DOHH2 (cell line): ENCODE results near the gene PRADC1.

Source experiments
- H3F3A ChIP-seq: fragments of 200-600 bp; sonication (generic), shearing (Covaris generic); 2 replicates; pipeline ENCODE4 v1.6.0; 2016; ENCODE audit warnings: antibody characterized with exemption, mild to moderate bottlenecking; ENCODE audit not compliant: control insufficient read depth, insufficient read depth
- H3K27ac ChIP-seq: fragments of 200-600 bp; sonication (generic); 2 replicates; pipeline ENCODE4 v1.5.1; 2014; ENCODE audit warnings: low read depth, mild to moderate bottlenecking, low read length, moderate library complexity
- H3K27me3 ChIP-seq: fragments of 200-600 bp; sonication (generic); 2 replicates; pipeline ENCODE4 v1.6.1; 2014; ENCODE audit warnings: mild to moderate bottlenecking, low read length, mixed read lengths; ENCODE audit not compliant: control insufficient read depth
- H3K36me3 ChIP-seq: fragments of 200-600 bp; sonication (generic); 2 replicates; pipeline ENCODE4 v1.6.1; 2014; ENCODE audit warnings: mild to moderate bottlenecking, low read length, moderate library complexity, mixed read lengths; ENCODE audit not compliant: control insufficient read depth
- H3K4me1 ChIP-seq: fragments of 200-600 bp; sonication (generic); 2 replicates; pipeline ENCODE4 v1.6.1; 2014; ENCODE audit warnings: mild to moderate bottlenecking, low read length, mixed read lengths; ENCODE audit not compliant: control insufficient read depth
- H3K4me2 ChIP-seq: fragments of 200-600 bp; sonication (generic); 2 replicates; pipeline ENCODE4 v1.6.0; 2014; ENCODE audit warnings: mild to moderate bottlenecking, low read length, moderate library complexity
- H3K4me3 ChIP-seq: fragments of 200-600 bp; sonication (generic); 2 replicates; pipeline ENCODE4 v1.5.1; 2014; ENCODE audit warnings: mild to moderate bottlenecking, low read length, mixed read lengths
- H3K79me2 ChIP-seq: fragments of 200-600 bp; sonication (generic); 2 replicates; pipeline ENCODE4 v1.6.1; 2014; ENCODE audit warnings: mild to moderate bottlenecking, low read length, mixed read lengths; ENCODE audit not compliant: control insufficient read depth
- H3K9me2 ChIP-seq: fragments of 200-600 bp; sonication (generic); replicated peaks from 2 replicates; pipeline ENCODE4 v1.6.1; 2014; ENCODE audit warnings: mild to moderate bottlenecking, low read length, mixed read lengths; ENCODE audit not compliant: control insufficient read depth
- H3K9me3 ChIP-seq: fragments of 200-600 bp; sonication (generic); 2 replicates; pipeline ENCODE4 v1.6.1; 2014; ENCODE audit warnings: antibody characterized with exemption, low read length, mixed read lengths; ENCODE audit not compliant: control insufficient read depth, insufficient read depth
- H4K20me1 ChIP-seq: fragments of 200-600 bp; sonication (generic); 2 replicates; pipeline ENCODE4 v1.6.0; 2014; ENCODE audit warnings: low read depth, mild to moderate bottlenecking, antibody characterized with exemption, low read length, moderate library complexity; ENCODE audit not compliant: control insufficient read depth, insufficient read depth
- EZH2phosphoT487 ChIP-seq: fragments of 200-600 bp; sonication (generic); IDR thresholded peaks from 2 replicates; pipeline ENCODE4 v1.6.1; 2017; ENCODE audit warnings: borderline replicate concordance, mild to moderate bottlenecking, antibody characterized with exemption, low read length, moderate library complexity, mixed read lengths
- TF ChIP-seq, protein P1 (sequence below): fragments of 200-600 bp; sonication (generic); IDR thresholded peaks from one replicate; pipeline ENCODE4 v1.5.1; 2014; ENCODE audit warnings: antibody characterized with exemption, mild to moderate bottlenecking, low read depth, low read length; ENCODE audit not compliant: poor library complexity, severe bottlenecking

PRADC1 gene

GRCh38 chr2:73258913-73259215 is 25.8 kb upstream of the PRADC1 start:
- no peak overlapping the region for H3K4me2 ChIP-seq
- H3K4me1 ChIP-seq, result peaks cover 14% of the 10 kb centered on the region
- H3F3A ChIP-seq, result peaks cover 9% of the 10 kb centered on the region
- TF ChIP-seq, protein P1, sequence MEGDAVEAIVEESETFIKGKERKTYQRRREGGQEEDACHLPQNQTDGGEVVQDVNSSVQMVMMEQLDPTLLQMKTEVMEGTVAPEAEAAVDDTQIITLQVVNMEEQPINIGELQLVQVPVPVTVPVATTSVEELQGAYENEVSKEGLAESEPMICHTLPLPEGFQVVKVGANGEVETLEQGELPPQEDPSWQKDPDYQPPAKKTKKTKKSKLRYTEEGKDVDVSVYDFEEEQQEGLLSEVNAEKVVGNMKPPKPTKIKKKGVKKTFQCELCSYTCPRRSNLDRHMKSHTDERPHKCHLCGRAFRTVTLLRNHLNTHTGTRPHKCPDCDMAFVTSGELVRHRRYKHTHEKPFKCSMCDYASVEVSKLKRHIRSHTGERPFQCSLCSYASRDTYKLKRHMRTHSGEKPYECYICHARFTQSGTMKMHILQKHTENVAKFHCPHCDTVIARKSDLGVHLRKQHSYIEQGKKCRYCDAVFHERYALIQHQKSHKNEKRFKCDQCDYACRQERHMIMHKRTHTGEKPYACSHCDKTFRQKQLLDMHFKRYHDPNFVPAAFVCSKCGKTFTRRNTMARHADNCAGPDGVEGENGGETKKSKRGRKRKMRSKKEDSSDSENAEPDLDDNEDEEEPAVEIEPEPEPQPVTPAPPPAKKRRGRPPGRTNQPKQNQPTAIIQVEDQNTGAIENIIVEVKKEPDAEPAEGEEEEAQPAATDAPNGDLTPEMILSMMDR, result no peak
- TF ChIP-seq EZH2phosphoT487, result no peak
- H3K9me3 ChIP-seq, result no peaks in the 10 kb centered on the region
- no peaks in the 10 kb centered on the region for H3K27me3 ChIP-seq
- no peak overlapping the region for H3K4me3 ChIP-seq
- no peaks in the 10 kb centered on the region for H3K9me2 ChIP-seq
- no peak overlapping the region for H3K27ac ChIP-seq
- H4K20me1 ChIP-seq, result no peaks in the 10 kb centered on the region
- H3K79me2 ChIP-seq, result no peaks in the 10 kb centered on the region
- peaks cover 83% of the 10 kb centered on the region for H3K36me3 ChIP-seq

DNA sequence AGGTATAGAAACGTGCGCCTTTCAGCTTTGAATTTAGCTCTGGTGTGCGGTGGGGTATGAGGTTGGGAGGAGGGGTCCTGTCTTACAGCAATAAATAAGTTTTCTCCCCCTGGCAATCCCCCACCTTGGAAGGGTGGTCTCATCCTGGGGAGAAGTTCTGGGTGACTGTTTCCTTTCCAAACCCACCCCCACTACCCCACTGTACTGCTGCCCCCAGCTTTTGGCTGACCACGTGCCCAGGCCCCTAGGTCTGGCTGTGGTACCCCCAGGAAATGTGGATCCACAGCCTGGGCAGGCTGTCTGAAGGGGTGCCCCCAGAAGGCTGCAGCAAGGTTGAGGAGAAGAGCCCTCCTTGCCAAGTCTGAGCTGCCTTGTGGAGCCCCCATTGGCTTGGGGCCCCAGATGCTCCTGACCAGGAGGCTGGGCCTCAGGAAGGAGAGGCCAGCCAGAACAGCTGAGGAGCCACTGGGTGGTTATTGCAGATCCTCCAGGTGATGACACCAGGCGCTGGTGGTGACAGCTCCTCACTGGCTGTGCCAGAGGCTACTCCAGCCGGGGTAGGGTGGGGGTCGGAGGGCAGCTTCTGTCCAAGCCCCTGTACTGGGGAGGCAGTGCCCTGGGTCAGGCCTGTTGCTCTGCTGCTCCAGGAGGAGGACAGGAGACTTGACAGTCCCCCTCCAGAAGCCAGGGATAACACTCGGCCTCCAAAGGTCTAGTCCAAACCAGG is 25.3 kb upstream of the PRADC1 start:
- Histone ChIP-seq H3F3A (peaks cover 14% of the 10 kb centered on the region), H3K36me3 (peaks cover 83% of the 10 kb centered on the region), H3K9me2 (no peaks in the 10 kb centered on the region), H3K27ac (no peak overlapping the region), H3K27me3 (no peaks in the 10 kb centered on the region), H3K9me3 (no peaks in the 10 kb centered on the region), H3K79me2 (no peaks in the 10 kb centered on the region), H3K4me3 (no peak overlapping the region), H3K4me1 (peaks cover 14% of the 10 kb centered on the region), H4K20me1 (no peaks in the 10 kb centered on the region), H3K4me2 (no peak overlapping the region)
- TF ChIP-seq, protein P1, result no peak
- TF ChIP-seq EZH2phosphoT487, result no peak

- Histone ChIP-seq H3K9me3 (no peaks in the 10 kb centered on the region), H3F3A (peaks cover 21% of the 10 kb centered on the region), H3K9me2 (no peaks in the 10 kb centered on the region), H3K79me2 (no peaks in the 10 kb centered on the region), H3K4me3 (no peak overlapping the region), H3K36me3 (peaks cover 86% of the 10 kb centered on the region), H3K4me2 (no peak overlapping the region), H3K4me1 (peaks cover 14% of the 10 kb centered on the region), H3K27ac (no peak overlapping the region), H4K20me1 (no peaks in the 10 kb centered on the region), H3K27me3 (no peaks in the 10 kb centered on the region)
- TF ChIP-seq, protein P1, result no peak
- no peak for TF ChIP-seq EZH2phosphoT487
Observed at GRCh38 chr2:73257425-73258125, 24.5 kb upstream of the PRADC1 start.
